DOHH2 (cell line): ENCODE results near the gene PTF1A.

Experiments used
- EZH2phosphoT487 ChIP-seq: fragments of 200-600 bp; sonication (generic); IDR thresholded peaks from 2 replicates; pipeline ENCODE4 v1.6.1; 2017; ENCODE audit warnings: borderline replicate concordance, mild to moderate bottlenecking, antibody characterized with exemption, low read length, moderate library complexity, mixed read lengths
- TF ChIP-seq, protein P1 (sequence below): fragments of 200-600 bp; sonication (generic); IDR thresholded peaks from one replicate; pipeline ENCODE4 v1.5.1; 2014; ENCODE audit warnings: antibody characterized with exemption, mild to moderate bottlenecking, low read depth, low read length; ENCODE audit not compliant: poor library complexity, severe bottlenecking

DNA sequence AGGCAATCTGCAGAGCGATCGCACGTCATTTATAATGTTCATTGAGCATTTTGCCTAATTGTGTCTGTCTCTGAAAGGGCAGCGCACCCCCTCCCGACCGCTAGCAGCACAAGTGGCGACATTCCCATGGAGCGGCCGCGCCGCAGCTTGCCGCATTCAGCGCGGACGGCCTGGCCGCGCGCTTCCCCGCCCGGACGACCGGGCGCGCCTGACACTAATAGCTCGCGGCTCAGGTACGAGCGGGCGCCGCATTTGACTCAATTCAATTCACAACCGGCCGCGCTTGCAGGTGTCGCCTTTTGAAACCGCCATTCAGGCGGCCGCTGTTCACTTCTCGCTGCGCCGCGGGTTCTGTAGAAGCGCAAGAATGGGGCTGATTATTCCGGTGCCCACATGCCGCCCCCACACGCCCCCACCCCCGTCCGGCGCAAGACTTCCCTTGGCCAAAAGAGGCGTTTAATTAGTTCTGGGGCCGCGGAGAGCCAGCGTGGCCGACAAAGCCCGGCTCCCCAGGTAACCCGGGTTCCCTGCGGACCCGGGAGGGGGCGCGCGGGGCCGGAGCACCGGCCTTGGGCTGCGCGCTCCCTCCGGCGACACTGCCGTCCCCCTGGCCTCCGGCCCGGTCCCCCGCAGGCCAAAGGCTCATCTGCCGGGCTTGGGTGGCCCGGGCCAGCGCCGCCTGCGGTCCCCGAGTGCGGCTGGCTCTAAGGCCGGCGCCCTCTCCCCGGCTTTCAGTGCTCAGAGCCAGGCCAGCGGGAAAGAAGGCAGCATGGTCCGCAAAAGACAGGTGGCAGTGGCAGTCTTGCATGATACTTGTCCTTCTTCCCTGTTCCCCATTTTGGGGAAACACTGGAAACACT, 18.7 kb upstream of the PTF1A start:
- TF ChIP-seq, protein P1, sequence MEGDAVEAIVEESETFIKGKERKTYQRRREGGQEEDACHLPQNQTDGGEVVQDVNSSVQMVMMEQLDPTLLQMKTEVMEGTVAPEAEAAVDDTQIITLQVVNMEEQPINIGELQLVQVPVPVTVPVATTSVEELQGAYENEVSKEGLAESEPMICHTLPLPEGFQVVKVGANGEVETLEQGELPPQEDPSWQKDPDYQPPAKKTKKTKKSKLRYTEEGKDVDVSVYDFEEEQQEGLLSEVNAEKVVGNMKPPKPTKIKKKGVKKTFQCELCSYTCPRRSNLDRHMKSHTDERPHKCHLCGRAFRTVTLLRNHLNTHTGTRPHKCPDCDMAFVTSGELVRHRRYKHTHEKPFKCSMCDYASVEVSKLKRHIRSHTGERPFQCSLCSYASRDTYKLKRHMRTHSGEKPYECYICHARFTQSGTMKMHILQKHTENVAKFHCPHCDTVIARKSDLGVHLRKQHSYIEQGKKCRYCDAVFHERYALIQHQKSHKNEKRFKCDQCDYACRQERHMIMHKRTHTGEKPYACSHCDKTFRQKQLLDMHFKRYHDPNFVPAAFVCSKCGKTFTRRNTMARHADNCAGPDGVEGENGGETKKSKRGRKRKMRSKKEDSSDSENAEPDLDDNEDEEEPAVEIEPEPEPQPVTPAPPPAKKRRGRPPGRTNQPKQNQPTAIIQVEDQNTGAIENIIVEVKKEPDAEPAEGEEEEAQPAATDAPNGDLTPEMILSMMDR: no peak
- no peak for TF ChIP-seq EZH2phosphoT487
